ENCODE data around the gene PWP1.

Gene PWP1

GRCh38 chr12:107670999-107671643, 14.5 kb upstream of the PWP1 start:
- TF ChIP-seq OSR1 (CRISPR knock-in tag; IDR thresholded peaks at IDR 0.05) (no peak), ZC3H10 (CRISPR knock-in tag; IDR thresholded peaks at IDR 0.05) (no peak), BACH2 (CRISPR knock-in tag; IDR thresholded peaks at IDR 0.05; ENCODE audit: borderline replicate concordance) (no peak), POU6F1 (CRISPR knock-in tag; IDR thresholded peaks at IDR 0.05; ENCODE audit: borderline replicate concordance, low read depth) (no peak), TCF4 (CRISPR knock-in tag; IDR thresholded peaks at IDR 0.05; ENCODE audit: borderline replicate concordance) (no peak), ZNF70 (CRISPR knock-in tag; IDR thresholded peaks at IDR 0.05) (no peak), GLIS3 (CRISPR knock-in tag; IDR thresholded peaks at IDR 0.05) (no peak)
- peak; percentile 44; the same call in 1 of the 3 replicates for ATAC-seq

GRCh38 chr12:107677671-107678070, 7.9 kb upstream of the PWP1 start:
- TF ChIP-seq ZFP3 (CRISPR knock-in tag; IDR thresholded peaks at IDR 0.05) (no peak), TOX (CRISPR knock-in tag; IDR thresholded peaks at IDR 0.05; ENCODE audit: borderline replicate concordance) (no peak), SNAI2 (CRISPR knock-in tag; IDR thresholded peaks at IDR 0.05) (no peak), BACH2 (CRISPR knock-in tag; IDR thresholded peaks at IDR 0.05; ENCODE audit: borderline replicate concordance) (no peak), OSR1 (CRISPR knock-in tag; IDR thresholded peaks at IDR 0.05) (no peak), PATZ1 (CRISPR knock-in tag; IDR thresholded peaks at IDR 0.05; ENCODE audit: borderline replicate concordance) (no peak), RARB (CRISPR knock-in tag; IDR thresholded peaks at IDR 0.05) (no peak), ZC3H10 (CRISPR knock-in tag; IDR thresholded peaks at IDR 0.05) (no peak), CSRNP3 (CRISPR knock-in tag; IDR thresholded peaks at IDR 0.05) (no peak), PPARA (CRISPR knock-in tag; IDR thresholded peaks at IDR 0.05; ENCODE audit: borderline replicate concordance) (no peak), ARNTL (CRISPR knock-in tag; IDR thresholded peaks at IDR 0.05; ENCODE audit: borderline replicate concordance, low read depth) (no peak), CREB5 (CRISPR knock-in tag; IDR thresholded peaks at IDR 0.05; ENCODE audit: low read depth) (no peak), ESRRG (CRISPR knock-in tag; IDR thresholded peaks at IDR 0.05) (no peak), CSDC2 (CRISPR knock-in tag; IDR thresholded peaks at IDR 0.05) (no peak)
- no peak for ATAC-seq

- TF ChIP-seq TSHZ2 (CRISPR knock-in tag; IDR thresholded peaks at IDR 0.05) (no peak), ISL1 (CRISPR knock-in tag; IDR thresholded peaks at IDR 0.05) (no peak), SNAI2 (CRISPR knock-in tag; IDR thresholded peaks at IDR 0.05) (no peak), BACH2 (CRISPR knock-in tag; IDR thresholded peaks at IDR 0.05; ENCODE audit: borderline replicate concordance) (no peak), RARB (CRISPR knock-in tag; IDR thresholded peaks at IDR 0.05) (no peak), ZC3H10 (CRISPR knock-in tag; IDR thresholded peaks at IDR 0.05) (no peak), PATZ1 (CRISPR knock-in tag; IDR thresholded peaks at IDR 0.05; ENCODE audit: borderline replicate concordance) (no peak)
Measured at GRCh38 chr12:107679336-107679735, 6.3 kb upstream of the PWP1 start.

More at GRCh38 chr12:107679336-107679735, 6.3 kb upstream of the PWP1 start:
- no peak for ATAC-seq
